ENCODE results near the gene MED16.
"Not testable (repeated sequence)": the region's sequence is repeated elsewhere in the genome, so short reads cannot be mapped to it uniquely, and the experiment has no call there.

Gene MED16

GRCh38 chr19:887599-887998 lies 5.4 kb downstream of the MED16 start:
- DNase-seq (ENCODE audit: low read depth): no peak

GRCh38 chr19:887072-887471 lies 5.9 kb downstream of the MED16 start:
- peak; percentile 70 for DNase-seq (ENCODE audit: low read depth)

- DNase-seq (ENCODE audit: low read depth): no peak
Observed at GRCh38 chr19:885536-886224, 7.3 kb downstream of the MED16 start.

- DNase-seq (ENCODE audit: low read depth): no peak
Observed at GRCh38 chr19:884420-885211, 8.4 kb downstream of the MED16 start.

- DNase-seq (ENCODE audit: low read depth): peak; percentile 25
Observed at GRCh38 chr19:883661-884211, 9.3 kb downstream of the MED16 start.

DNA sequence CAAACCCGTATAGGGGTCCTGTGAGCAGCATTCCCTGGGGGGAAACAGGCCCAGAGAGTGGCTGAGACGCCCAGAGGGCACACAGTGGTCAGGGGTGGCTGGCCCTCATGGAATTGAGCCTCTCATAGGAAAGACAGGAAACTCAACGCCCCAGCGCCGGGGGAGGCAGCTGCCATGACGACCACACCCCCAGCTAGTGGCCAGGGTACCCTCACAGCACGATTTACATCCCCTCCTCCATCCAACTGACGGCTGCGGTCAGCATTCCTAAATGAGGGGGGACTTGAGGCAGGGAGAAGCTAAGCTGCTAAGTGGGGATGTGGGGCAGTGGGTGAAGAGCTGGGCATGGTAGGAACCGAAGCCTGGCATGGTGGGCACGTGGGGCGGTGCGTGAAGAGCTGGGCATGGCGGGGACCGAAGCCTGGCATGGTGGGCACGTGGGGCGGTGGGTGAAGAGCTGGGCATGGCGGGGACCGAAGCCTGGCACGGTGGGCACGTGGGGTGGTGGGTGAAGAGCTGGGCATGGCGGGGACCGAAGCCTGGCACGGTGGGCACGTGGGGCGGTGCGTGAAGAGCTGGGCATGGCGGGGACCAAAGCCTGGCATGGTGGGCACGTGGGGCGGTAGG lies 10.0 kb downstream of the MED16 start:
- DNase-seq (ENCODE audit: low read depth): no peak

GRCh38 chr19:881385-882071 lies 11.5 kb downstream of the MED16 start:
- no peak for DNase-seq (ENCODE audit: low read depth)

- DNase-seq (ENCODE audit: low read depth): no peak
Observed at GRCh38 chr19:879711-880438, 13.1 kb downstream of the MED16 start.

DNA sequence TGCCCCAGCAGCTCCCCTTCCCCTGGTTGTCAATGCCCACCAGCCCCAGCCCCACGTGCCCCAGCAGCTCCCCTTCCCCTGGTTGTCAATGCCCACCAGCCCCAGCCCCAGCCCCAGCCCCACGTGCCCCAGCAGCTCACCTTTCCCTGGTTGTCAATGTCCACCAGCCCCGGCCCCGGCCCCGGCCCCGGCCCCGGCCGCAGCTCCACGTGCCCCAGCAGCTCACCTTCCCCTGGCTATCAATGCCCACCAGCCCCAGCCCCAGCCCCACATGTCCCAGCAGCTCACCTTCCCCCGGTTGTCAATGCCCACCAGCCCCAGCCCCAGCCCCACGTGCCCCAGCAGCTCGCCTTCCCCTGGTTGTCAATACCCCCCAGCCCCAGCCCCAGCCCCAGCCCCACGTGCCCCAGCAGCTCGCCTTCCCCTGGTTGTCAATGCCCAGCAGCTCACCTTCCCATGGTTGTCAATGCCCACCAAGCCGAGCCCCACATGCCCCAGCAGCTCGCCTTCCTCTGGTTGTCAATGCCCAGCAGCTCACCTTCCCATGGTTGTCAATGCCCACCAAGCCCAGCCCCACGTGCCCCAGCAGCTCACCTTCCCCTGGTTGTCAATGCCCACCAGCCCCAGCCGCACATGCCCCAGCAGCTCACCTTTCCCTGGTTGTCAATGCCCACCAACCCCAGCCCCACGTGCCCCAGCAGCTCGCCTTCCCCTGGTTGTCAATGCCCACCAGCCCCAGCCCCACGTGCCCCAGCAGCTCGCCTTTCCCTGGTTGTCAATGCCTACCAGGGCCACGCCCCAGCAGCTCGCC lies 14.0 kb downstream of the MED16 start:
- DNase-seq (ENCODE audit: low read depth): not testable (repeated sequence)

GRCh38 chr19:877992-878660 lies 14.9 kb downstream of the MED16 start:
- DNase-seq (ENCODE audit: low read depth): not testable (repeated sequence)

DNA sequence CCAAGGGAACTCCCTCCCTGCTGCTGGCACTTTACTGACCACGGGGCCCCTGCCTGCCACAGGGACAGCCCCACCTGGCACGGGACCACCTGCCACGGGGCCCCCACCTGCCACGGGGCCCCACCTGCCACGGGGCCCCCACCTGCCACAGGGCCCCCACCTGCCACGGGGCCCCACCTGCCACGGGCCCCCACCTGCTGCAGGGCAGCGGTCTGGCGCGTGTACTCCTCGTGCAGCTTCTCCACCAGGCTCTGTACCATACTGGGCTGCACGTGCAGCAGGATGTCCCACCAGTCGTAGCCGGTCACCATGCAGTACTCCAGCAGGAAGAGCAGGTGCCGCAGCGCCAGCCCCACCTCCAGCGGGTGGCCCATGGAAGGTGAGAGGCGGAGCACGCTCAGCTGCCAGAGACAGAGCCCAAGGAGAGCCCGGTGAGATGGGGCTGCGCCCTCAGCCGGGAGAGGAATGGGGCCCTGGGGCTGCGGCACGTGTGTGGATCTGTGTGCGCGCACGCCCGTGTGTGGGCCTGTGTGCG lies 16.1 kb downstream of the MED16 start:
- no peak for DNase-seq (ENCODE audit: low read depth)

GRCh38 chr19:876089-876488 lies 16.9 kb downstream of the MED16 start:
- DNase-seq (ENCODE audit: low read depth): no peak

DNA sequence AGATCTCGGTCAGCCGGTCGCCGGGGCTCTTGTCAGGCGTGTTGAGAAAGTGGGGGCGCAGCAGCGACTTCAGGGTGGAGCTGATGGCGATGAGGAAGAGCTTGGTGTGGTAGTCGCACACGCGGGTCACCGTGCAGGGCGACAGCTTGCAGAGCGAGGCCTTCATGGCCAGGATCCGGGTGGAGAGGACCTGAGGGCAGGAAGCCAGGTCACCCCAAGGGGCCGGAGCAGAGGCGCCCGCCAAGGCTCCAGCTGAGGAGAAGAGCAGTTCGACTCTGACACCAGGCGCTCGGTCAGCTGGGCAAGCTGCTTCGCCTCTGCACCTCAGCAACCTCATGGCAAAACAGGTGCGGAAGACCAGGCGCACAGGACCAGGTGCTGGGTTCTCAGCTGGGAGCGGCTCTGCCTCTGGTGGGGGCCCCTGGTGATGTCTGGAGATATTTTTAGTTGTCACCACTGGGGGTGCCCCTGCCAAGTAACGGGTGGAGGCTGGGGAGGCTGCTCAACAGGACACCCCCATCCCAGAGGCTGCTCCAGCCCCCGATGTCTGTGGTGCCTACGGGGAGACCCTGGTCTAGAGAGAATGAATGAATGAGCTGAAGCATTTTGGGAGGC lies 17.6 kb downstream of the MED16 start:
- DNase-seq (ENCODE audit: low read depth): no peak

- no peak for DNase-seq (ENCODE audit: low read depth)
Observed at GRCh38 chr19:873561-874041, 19.4 kb downstream of the MED16 start.

DNA sequence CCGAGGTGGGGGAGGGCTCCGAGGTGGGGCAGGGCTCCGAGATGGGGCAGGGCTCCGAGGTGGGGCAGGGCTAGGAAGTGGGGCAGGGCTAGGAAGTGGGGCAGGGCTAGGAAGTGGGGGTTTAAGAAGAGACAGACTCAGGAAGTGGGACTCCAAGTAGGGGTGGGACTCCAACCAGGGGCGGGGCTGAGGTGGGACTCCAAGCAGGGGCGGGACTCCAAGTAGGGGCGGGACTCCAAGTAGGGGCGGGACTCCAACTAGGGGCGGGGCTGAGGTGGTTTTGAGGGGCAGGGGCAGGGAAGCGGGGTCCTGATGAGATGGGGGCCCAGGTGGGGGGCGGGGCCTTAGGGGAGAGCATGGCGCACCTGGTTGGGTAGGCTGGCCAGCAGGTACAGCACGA lies 19.9 kb downstream of the MED16 start:
- DNase-seq (ENCODE audit: low read depth): peak; percentile 59

- peak; percentile 57 for DNase-seq (ENCODE audit: low read depth)
Observed at GRCh38 chr19:872266-872951, 20.6 kb downstream of the MED16 start.

GRCh38 chr19:871446-872265 lies 21.3 kb downstream of the MED16 start:
- no peak for DNase-seq (ENCODE audit: low read depth)

DNA sequence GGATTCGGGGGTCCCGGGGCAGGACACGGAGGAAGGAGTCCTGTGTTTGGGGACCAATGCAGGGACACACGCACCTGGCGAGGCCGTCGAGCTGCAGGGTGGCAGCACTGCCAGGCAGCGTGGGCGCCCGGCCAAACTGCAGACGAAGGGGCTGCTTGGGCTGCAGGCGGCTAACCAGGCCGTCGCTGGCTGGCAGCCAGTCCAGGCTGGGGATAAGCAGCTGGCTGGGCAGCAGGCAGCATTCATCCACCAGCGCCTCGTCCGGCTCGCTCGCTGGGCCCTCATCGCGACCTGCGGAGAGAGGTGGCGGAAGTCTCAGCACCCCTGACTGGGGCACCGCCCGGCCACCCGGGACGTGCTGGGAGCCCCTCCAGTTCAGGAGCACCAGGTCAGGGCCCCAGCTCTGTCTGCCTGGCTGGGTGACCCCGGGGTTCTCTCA lies 22.0 kb downstream of the MED16 start:
- no peak for DNase-seq (ENCODE audit: low read depth)
